Calu3 (cell line): ENCODE results near the gene PARP1. TPM values are rescaled to one million over a fixed set of nuclear protein-coding genes. Genes with fewer than 3 reads are reported as not detected.

Experiments used
- BruUV-seq: library from RNA; stranded (reverse); fragments of 400-500 nt; replicated peaks from 2 replicates; lab custom pipeline; 2021; lab: Mats Ljungman, UMichigan
- CTCF ChIA-PET: fragments of 300-600 bp; sonication (Branson Sonifier 250); formaldehyde crosslinking; loops from one replicate; lab custom pipeline; 2022; ENCODE audit warnings: antibody characterized with exemption; lab: Charles Lee
- DNase-seq: peaks from one replicate; pipeline ENCODE4 v3.0.0; 2022
- H3K27ac Mint-ChIP-seq: one replicate; pipeline ENCODE4 v1.8.0; 2022; ENCODE audit warnings: mixed read lengths; ENCODE audit not compliant: unreplicated experiment
- H3K27me3 Mint-ChIP-seq: one replicate; pipeline ENCODE4 v1.8.0; 2022; ENCODE audit warnings: mixed read lengths; ENCODE audit not compliant: unreplicated experiment
- H3K36me3 Mint-ChIP-seq: one replicate; pipeline ENCODE4 v1.8.0; 2022; ENCODE audit warnings: mild to moderate bottlenecking, moderate library complexity, mixed read lengths; ENCODE audit not compliant: insufficient read depth, unreplicated experiment
- H3K4me1 Mint-ChIP-seq: one replicate; pipeline ENCODE4 v1.8.0; 2022; ENCODE audit warnings: mild to moderate bottlenecking, low read depth, mixed read lengths; ENCODE audit not compliant: unreplicated experiment
- H3K4me3 Mint-ChIP-seq: one replicate; pipeline ENCODE4 v1.8.0; 2022; ENCODE audit warnings: mild to moderate bottlenecking, low read depth, moderate library complexity, mixed read lengths; ENCODE audit not compliant: unreplicated experiment
- H3K9me3 Mint-ChIP-seq: one replicate; pipeline ENCODE4 v1.8.0; 2022; ENCODE audit warnings: low read depth, mixed read lengths; ENCODE audit not compliant: unreplicated experiment
- CTCF ChIP-seq: fragments of 200-600 bp; IDR thresholded peaks from one replicate; pipeline ENCODE4 v1.8.0; 2022; ENCODE audit warnings: antibody characterized with exemption; ENCODE audit not compliant: unreplicated experiment
- intact Hi-C: fragments of 100-400 bp; cut with micrococcal nuclease; formaldehyde crosslinking; loops from one replicate; pipeline ENCODE4 v1.10.0; 2022; ENCODE audit not compliant: unreplicated experiment
- total RNA-seq: library from RNA; stranded (reverse); gene quantifications from 2 replicates; pipeline ENCODE4 v1.2.3, GENCODE V29; 2022

Gene PARP1
- total RNA-seq, 1 experiment from 2014 or later = 136 TPM

GRCh38 chr1:226388131-226388530, 19.8 kb downstream of the PARP1 start:
- no TSS peak for BruUV-seq
- peaks cover 30% of the 10 kb centered on the region for H3K36me3 Mint-ChIP-seq
- no peak for DNase-seq
- no peak overlapping the region for H3K27ac Mint-ChIP-seq
- H3K27me3 Mint-ChIP-seq = no peaks in the 10 kb centered on the region
- TF ChIP-seq CTCF = no peak
- no peaks in the 10 kb centered on the region for H3K9me3 Mint-ChIP-seq
- no peak overlapping the region for H3K4me3 Mint-ChIP-seq
- intact Hi-C loops = no loop called here
- CTCF ChIA-PET = no interaction called here
- H3K4me1 Mint-ChIP-seq = no peaks in the 10 kb centered on the region

GRCh38 chr1:226384717-226385116, 23.2 kb downstream of the PARP1 start:
- TF ChIP-seq CTCF = no peak
- no peaks in the 10 kb centered on the region for H3K27me3 Mint-ChIP-seq
- H3K9me3 Mint-ChIP-seq = no peaks in the 10 kb centered on the region
- peaks cover 43% of the 10 kb centered on the region for H3K36me3 Mint-ChIP-seq
- DNase-seq = no peak
- no TSS peak for BruUV-seq
- CTCF ChIA-PET = no interaction called here
- intact Hi-C loops = no loop called here
- no peak overlapping the region for H3K4me3 Mint-ChIP-seq
- no peaks in the 10 kb centered on the region for H3K4me1 Mint-ChIP-seq
- H3K27ac Mint-ChIP-seq = no peak overlapping the region

GRCh38 chr1:226384040-226384439, 23.9 kb downstream of the PARP1 start:
- no peak overlapping the region for H3K27ac Mint-ChIP-seq
- no peaks in the 10 kb centered on the region for H3K4me1 Mint-ChIP-seq

GRCh38 chr1:226382030-226382429, 25.9 kb downstream of the PARP1 start:
- Mint-ChIP-seq H3K27ac (no peak overlapping the region), H3K9me3 (no peaks in the 10 kb centered on the region), H3K4me3 (no peak overlapping the region), H3K4me1 (no peaks in the 10 kb centered on the region), H3K27me3 (no peaks in the 10 kb centered on the region), H3K36me3 (peaks cover 46% of the 10 kb centered on the region)
- no peak for DNase-seq
- no peak for TF ChIP-seq CTCF
- intact Hi-C loops = no loop called here
- CTCF ChIA-PET = no interaction called here
- no TSS peak for BruUV-seq

More at GRCh38 chr1:226384040-226384439, 23.9 kb downstream of the PARP1 start:
- H3K9me3 Mint-ChIP-seq = no peaks in the 10 kb centered on the region
- no peak overlapping the region for H3K4me3 Mint-ChIP-seq
- BruUV-seq = no TSS peak
- TF ChIP-seq CTCF = no peak
- DNase-seq = no peak
- H3K27me3 Mint-ChIP-seq = no peaks in the 10 kb centered on the region
- CTCF ChIA-PET = no interaction called here
- intact Hi-C loops = no loop called here
- H3K36me3 Mint-ChIP-seq = peaks cover 45% of the 10 kb centered on the region
